Erythroblast (primary cell): ENCODE results near the gene LRP1B.

ENCODE experiments used
- DNase-seq, 2 experiments: peaks; one replicate each; lab custom pipeline; 2025; lab: John Stamatoyannopoulos, UW
- GATA1 ChIP-seq: IDR thresholded peaks from 2 replicates; pipeline ENCODE4 v1.6.1; 2011; ENCODE audit warnings: low read depth, mild to moderate bottlenecking, control low read depth, low read length, moderate library complexity
- POLR2A ChIP-seq: IDR thresholded peaks from 2 replicates; pipeline ENCODE4 v1.6.1; 2011; ENCODE audit warnings: mild to moderate bottlenecking, low read length

The LRP1B gene

DNA sequence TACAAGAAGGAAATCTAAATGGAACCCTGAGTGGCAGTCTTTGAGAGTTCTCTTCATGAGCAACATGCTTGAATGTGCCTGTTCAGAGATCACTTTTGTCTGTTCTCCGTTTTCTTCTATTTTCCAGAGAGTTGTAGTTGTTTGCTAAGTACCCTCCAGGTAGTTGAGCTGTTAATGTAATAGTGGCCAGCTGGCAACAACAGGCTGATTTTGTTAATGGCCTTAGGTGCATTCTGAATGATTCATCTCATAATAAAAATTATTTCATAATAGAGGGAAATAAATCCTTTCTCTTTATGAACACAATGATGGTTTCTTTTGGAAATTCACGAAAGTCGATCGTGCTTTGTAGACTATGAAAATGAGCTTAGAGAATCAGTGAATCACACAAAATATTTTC is 136.8 kb downstream of the LRP1B start:
- TF ChIP-seq POLR2A = no peak
- TF ChIP-seq GATA1 = no peak
- DNase-seq = no peak

DNA sequence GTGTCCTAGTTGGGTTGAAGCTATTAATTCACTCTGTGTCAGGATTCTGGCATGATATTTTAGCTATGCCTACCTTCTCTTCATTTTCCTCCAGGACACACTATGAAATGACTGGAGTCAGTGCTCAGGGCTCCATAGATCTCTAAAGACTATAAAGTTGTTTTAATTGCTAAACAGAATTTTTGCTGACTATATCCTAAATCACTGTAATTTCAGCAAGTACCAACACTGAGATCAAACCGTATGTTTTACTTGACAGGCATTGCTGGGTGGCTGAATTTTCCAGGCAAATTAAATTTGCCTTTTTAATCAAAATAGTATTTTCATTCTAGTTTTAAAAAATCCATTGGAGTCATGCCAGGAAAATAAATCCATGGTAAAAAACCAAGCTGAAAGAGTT is 138.1 kb downstream of the LRP1B start:
- no peak for TF ChIP-seq POLR2A
- TF ChIP-seq GATA1 = no peak
- DNase-seq = no peak

DNA sequence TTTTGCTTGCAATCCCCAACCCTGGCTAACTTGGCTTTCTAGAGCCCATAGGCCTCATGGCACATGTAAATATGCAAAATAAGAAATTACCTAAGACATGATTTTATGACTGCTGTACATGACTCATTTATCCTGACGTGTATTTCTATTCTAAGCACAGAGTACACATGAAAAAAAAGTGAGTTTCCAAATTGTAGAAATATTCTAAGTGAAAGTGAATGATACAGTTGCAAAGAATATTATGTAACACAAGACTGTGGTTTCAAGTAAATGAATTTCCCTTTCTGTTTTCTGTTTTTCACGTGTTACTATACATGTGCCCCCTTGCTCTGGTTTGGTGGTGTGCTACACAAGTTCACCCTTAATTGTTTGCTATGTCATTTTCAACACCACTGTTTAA is 162.4 kb downstream of the LRP1B start:
- DNase-seq = no peak
- no peak for TF ChIP-seq GATA1
- TF ChIP-seq POLR2A = no peak

DNA sequence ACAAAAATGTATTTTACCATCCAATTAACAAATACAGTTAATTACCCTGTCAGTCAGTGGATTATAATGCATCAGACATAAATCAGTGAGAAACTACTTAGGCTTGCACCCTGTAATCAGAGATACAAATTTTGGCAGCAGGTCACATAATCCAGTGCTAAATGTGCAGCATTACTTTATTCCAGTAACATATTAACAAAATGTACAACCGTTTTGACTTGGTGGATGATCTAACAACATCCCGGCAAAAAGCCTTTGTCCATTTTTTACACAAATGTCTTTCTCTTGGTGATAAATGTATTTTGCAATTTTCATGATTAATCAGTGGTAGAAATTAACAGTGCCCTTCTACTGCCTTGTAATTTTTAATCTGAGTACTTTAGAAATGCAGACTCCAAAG is 162.8 kb downstream of the LRP1B start:
- TF ChIP-seq POLR2A = no peak
- no peak for TF ChIP-seq GATA1
- no peak for DNase-seq

DNA sequence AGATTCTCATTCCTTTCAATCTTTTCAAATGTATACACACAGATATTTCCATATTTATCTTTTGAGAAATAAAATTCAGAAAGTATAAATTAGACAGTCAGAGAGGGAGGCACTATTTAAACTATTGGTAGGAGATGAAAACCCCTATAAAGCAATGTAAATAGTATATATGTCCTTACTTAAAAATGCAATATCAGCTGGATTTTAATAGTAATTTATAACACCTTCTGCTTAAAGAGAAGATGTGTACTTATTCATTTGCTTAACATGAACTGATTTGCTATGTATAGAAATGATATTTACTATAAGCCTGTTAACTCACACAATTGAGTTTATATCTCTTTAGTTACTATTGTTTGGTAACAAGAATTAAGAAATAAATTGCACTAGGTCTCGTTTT is 163.3 kb downstream of the LRP1B start:
- TF ChIP-seq GATA1 = no peak
- no peak for TF ChIP-seq POLR2A
- no peak for DNase-seq

DNA sequence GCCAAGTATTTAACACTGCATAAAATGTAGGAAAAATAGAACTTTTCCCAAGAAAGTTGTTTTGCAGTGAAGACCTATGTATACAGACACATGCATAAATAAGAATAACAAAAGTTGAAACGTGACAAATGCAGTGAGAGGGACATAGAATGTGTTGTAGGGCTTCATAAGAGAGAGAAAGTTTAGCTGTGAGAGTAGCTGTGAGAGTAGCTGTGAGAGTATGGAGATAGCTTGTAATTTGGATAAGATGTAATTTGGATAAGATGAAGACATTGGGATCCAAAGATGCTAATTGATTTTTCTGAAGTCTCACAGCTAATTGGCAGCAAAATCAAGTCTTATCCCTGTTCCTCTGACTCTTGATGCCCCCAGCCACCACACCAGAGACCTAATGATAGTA is 170.9 kb downstream of the LRP1B start:
- no peak for DNase-seq
- no peak for TF ChIP-seq POLR2A
- TF ChIP-seq GATA1 = no peak

DNA sequence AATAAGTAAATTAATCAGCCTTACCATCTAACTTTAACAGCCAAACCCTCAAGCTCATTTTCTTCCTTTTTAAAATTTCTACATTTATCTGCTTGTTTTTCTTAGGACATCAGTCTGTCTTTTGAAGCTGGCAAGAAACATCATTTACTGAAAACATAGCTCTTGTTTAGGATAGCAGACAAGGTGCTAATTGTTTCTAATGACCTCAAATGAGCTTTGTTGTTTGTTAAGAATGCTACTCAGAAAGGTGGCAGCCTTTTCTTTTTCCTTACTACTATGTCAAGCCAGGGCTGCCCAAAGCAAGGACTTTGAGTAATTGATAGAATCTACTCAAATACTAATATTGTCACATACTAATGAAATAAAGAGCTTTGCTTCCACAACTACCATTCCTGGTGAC is 171.8 kb downstream of the LRP1B start:
- TF ChIP-seq POLR2A = no peak
- TF ChIP-seq GATA1 = no peak
- DNase-seq = no peak

DNA sequence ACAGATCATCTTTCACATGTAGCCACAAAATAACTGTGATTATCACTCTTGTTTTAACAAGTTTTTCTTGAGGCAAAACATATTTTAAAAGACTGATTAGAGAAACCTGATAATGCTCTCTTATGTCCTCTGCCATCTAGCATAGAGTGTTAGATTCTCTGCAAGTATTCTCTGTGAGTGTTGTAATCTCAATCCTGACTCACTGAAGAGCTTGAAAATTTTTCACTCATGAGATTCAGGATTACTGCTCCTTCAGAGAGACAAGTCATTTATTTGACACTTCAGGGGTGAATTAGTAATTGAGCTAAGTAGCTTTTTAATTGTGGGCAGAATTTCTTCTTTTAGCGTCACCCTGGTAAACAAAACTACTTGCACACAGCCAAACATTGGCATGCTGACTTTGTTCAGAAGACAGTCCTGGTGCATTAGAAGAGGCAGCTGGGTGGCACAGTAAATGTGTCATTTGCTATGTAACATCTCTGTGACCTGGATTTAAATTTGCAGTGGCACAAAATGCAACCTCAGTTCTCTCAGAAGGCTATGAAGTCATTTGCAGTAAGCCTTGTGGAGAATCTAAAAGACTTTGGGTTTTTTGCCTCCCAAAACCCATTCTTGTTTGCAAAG is 172.9 kb downstream of the LRP1B start:
- TF ChIP-seq GATA1 = no peak
- TF ChIP-seq POLR2A = no peak
- DNase-seq = no peak

DNA sequence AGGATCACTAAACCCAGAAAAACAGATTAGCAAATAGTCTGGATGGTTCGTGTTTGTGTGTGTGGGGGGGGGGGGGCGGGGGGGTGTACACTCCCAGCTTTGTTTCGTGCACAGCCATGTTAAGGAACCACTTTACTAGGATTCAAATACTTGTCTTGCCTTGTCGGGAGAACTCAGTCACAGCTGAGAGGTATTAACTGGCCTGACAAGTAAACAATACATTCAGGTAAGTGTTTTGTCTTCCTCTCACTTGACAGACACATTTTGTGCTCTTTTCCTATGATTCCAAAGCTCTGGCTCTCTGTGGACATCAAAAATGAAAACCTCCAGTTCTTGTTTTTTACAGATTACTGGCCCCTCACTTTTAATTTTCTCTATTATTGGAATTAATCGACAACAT is 173.5 kb downstream of the LRP1B start:
- no peak for TF ChIP-seq GATA1
- no peak for TF ChIP-seq POLR2A
- DNase-seq = no peak

DNA sequence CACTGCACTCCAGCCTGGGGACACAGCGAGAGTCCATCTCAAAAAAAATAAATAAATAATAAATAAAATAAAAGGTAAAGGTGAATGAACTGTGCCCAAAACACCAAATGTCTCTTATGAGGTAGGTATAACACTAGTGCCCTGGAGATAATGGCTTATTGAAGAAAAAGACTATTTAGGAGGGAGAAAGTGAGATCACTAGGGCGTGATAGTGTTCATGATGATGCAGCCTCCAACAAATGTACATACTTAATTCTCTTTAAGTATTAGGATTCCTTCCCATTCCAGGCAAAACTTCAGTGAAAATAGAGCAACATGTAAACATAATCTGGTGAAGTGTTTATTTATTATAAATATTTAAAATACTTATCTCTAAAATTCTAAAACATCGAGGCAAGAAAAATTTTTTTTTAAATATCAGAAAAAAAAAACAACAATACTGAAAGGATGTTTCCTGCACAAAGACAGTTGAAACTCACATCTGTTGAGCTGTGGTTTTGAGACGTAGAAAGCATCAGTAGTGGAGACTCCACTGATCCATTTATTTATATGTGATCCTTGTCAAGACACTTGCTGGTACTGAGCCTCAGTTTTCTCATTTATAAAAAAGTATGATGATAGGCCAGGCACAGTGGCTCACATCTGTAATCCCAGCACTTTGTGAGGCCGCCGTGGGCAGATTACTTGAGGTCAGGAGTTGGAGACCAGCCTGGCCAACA is 183.3 kb downstream of the LRP1B start:
- TF ChIP-seq POLR2A (no peak), GATA1 (no peak)
- no peak for DNase-seq

DNA sequence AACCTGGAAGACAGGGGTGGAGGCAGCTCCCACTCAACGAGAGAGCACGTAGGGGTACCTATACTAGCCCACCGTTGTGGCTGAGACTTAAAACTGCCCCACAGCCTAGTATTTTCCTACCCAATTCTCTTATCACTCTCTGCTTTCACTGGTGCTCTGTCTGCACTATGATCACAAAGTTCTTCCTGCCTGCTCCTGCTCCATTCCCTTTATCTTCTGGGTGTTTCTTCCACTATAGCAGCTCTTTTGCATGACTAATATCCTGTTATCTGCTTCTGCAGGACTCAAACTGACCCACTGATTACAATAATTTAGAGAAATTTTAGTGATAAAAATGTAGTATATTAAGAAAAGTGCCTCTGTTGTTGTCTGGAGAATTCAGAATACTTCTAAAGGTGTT is 184.8 kb downstream of the LRP1B start:
- TF ChIP-seq POLR2A = no peak
- TF ChIP-seq GATA1 = no peak

DNA sequence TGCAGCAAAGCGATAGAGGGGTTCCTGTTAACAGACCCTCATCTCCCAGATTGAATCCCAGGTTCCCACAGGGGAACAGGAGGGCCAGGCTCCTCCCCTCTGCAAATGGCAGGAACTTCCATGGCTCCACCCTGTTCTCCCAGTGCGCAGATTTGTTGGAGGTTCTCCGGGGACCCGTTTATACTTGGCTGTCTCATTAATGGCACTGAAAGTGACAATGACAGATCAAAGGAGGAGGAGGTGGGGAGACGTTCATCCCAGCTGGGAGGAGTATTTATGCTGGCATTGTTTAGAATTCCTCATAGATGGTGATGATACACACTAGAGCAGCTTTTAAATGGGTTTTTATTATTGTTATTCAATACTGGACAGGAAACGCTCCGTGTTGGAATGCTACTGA is 186.9 kb downstream of the LRP1B start:
- DNase-seq = no peak
- TF ChIP-seq POLR2A (no peak), GATA1 (no peak)

More for the DNA sequence above, 184.8 kb downstream of the LRP1B start:
- DNase-seq = no peak

DNA sequence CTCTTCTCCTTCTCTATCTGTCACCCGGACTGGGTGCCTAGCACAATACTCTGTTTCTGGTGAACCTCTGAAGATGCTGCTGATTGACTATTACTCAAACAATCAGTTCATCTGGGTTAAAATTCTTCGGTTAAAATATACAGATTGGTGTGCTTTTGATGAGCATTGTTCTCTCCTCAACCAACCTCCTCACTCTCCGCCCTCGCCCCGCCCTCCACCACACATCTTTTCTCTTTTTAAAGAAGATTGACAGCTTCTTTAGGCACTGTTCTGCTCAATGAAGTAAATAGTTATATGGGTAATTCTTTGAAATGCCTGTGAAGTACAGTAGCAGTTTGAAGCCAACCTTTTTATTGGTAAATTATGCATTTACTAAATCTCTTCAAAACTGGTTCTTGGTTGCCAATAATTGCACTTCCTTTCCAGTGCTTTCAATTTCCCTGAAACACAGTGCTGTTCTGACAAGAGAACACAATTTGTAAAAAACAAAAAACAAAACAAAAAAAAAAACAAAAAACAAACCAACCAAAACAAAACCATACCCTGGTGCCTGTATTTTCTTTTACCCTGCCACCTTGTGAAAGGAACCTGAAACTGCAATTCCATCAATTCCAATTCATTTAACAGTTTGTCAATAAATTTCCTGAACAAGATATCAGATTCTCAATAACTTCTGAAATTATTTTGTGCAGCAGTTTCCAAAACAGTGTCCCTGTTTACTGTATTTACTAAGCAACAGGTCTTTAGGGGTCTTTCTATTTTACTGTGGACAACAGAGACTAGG is 188.6 kb downstream of the LRP1B start:
- DNase-seq = no peak
- no peak for TF ChIP-seq GATA1
- no peak for TF ChIP-seq POLR2A

DNA sequence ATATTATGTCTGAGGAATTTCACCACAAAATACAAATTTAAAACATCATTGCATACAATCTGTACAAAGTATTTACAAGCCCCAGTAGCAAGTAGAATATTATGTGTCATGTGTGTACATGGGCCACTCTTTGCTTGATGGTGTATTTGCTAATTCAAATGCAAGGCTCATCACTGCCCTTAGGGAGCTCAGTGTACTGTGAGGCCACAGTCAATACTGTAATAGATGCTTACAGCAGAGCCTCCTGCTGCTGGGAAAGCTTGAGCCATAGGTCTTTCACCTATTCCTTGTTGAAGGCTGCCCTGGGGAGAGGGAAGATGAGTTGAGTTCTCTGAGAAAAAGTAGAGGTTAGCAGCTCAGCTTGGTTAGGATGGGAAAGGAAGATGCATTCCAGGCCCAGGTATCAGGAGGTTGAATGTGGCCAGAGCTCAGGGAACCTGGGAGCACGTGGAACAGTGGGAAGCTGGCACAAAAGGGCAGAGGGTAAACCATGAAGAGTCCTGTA is 189.6 kb downstream of the LRP1B start:
- DNase-seq = no peak
- no peak for TF ChIP-seq GATA1

DNA sequence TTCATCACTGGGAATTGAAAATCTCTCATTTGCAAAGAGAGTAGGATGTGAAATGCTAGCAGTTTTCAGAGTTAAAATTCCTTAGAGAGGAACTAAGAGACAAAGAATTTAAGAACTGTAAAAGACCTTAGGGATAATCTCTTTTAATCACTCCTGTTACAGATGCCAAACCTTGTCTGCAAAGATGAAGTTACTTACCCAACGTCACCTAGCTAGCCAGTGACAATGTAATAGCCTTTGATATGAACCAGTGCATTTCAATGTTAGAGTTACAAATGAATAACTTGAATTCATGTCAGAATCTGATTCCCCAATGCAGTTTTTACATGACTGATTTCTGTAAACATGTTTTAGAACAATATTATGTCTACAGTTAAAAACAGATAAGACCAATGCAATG is 190.1 kb downstream of the LRP1B start:
- no peak for TF ChIP-seq GATA1
- no peak for TF ChIP-seq POLR2A
- no peak for DNase-seq
